ENCODE results near the gene ACOT7.
"Not testable (repeated sequence)": the region's sequence is repeated elsewhere in the genome, so short reads cannot be mapped to it uniquely, and the experiment has no call there.

The ACOT7 gene

DNA sequence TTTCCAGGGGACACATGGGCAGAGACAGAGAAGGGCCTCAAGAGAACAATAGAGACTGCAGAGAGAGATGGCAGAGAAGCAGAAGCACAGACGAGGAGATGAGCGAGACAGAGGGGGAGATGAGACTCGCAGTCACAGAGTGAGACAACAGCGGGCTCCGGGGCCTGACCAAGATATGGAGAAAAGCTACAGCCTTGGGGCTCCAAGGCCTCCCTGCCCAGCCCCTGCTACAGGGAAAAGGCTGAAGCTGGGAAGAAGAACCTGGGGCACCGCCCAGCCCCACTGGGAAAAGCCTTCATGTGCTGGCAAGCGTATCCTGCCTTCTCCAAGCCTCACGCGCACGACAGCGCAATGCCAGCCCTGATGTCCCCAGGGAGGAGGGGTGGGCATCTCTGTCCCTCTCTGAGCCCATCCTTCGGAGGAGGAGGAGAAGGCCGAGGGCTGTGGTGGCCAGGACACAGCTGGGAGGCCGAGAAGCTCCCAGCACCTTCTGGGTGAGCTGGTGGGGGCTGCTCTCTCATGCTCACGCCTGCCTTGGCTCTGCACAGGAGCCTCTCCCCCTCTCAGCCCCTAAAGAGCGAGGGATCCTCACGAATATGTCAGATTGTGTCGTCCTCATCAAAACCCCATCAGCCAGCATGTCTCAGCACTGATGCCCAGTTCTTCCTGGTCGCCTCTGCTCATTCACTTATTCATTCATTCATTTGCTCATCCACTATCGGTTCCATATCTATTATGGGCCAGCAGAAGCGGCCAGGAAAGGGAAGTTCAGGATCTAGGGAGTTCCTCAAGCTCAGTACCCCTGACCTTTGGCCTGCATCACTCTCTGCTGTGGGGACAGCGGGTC lies 56.6 kb downstream of the ACOT7 start:
- no peak for DNase-seq

GRCh38 chr1:6334261-6334993 lies 59.1 kb downstream of the ACOT7 start:
- DNase-seq, result no peak

DNA sequence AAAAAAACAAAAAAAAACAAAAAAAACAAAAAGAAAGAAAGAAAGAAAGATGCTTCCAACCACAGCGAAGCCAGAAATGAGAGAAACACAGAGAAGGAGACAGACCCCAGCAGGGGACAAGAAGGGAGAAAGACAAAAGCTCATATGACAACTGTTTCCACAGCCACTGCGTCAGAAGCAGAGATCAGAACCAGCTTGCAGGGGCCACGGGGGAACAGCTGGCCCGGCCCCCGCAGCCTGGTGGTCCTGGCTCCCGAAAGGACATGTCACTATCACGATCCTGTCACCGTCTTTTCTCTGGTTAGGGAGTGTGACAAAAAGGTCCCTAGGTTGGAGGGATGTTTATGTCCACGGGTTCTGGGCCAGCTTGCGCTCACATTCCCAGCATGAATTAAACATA lies 60.7 kb downstream of the ACOT7 start:
- no peak for DNase-seq

DNA sequence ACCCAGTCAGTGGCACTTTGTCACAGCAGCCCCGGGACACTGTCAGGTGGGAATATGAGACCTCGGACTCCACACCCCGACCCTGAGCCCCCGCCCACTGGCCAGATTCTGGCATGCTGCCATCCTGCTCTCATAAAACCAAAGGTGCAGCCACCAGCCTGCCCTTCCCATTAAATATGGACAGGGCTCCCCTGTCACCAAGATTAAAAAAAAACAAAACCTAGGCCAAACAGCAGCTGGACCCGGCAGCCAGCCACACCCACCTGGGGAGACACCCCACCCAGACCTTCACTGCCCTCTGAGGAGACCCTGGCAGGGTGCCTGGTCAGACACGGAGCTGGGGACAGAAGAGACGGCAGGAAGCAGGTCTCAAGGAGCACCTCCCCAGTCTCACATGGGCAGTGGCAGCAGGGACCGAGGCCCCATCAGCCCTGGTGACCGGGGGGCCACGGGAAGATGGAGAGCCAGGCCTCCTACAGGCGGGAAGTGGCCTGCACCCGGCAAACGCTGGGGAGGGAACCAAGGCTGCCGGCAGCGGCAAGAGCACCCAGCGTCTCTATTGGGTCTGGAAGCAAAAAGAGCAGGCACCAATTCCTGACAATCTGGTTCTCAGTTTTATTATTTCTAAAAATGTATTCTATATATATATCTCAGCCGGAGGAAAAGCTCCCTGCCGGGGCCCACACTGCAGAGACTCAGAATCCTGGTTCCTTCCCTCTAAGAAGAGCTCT lies 61.9 kb downstream of the ACOT7 start:
- DNase-seq, result no peak

DNA sequence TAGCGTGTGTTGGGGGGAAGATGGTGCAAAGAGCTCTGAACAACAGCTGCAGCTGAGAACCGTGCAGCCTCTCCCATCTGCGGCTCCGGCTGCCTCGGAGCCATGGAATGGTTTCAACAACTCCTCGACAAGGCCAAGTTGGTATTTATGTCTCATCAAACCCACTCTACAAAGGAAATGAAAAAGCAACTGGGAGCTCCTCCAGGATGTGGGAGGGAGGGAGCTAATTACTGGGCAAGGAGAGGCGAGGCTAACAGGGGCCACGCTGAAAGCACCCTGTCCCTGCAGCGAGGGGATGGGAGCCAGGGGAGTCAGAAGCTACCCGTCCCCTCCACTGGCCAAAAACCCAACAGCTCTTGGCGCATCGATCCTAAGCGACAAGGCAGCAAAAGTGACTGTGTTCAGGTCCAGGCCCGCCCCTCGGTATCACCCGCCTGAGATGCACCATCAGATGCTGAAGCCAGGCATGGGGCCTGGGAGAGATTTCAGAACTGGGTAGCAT lies 63.1 kb downstream of the ACOT7 start:
- no peak for DNase-seq

DNA sequence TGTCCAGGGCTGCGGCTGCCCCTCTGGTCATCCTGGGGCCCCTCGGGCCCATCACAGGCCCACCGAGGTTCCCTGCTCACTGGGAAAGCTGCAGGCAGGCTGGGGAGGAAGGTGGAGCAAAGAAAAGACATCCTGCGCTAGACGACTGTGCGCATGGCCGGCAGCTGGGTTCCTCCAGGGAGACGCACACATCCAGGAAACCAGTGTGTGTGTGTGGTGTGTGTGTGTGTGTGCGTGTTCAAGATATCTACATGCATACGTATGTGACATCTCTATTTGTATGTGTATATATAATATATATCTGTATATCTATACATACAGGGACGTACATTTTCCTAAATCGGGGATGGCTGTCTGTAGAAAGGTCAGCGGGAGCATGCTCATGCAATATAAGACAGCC lies 63.7 kb downstream of the ACOT7 start:
- DNase-seq, result no peak

DNA sequence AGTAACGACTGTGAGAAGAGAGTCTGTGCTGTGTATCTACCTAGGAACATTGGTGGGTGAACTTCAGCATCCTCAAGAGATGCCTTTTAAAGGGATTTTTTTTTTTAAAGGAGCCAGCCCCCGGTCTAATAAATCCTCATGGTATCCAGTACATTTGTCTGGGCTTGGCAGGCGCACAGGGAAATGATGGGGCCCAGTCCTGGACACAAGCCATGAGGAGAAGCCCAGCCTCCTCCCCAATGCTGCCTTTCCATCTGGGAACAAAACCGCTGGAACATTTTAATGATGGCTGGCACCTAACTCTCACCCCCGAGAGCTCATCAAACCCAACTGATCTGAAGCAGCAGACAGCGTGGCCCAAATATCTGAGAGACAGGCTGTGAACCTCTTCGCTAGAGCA lies 64.2 kb downstream of the ACOT7 start:
- DNase-seq, result no peak

GRCh38 chr1:6328696-6329095 lies 64.9 kb downstream of the ACOT7 start:
- no peak for DNase-seq

DNA sequence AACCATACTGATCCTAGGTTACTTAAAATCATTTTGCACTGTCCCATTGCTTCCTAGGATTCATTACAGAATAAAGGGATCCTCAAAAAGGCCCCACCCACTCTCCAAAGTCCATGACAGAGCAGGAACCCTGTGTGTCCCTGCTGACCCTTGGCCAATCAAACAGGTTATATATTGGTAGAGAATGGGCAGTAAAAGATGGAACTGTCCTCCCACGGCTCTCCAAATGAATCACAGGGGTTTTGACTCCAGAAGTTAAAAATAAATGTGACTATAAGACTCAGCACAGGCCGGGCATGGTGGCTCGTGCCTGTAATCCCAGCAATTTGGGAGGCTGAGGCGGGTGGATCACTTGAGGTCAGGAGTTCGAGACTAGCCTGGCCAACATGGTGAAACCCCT lies 65.5 kb downstream of the ACOT7 start:
- DNase-seq, result no peak

DNA sequence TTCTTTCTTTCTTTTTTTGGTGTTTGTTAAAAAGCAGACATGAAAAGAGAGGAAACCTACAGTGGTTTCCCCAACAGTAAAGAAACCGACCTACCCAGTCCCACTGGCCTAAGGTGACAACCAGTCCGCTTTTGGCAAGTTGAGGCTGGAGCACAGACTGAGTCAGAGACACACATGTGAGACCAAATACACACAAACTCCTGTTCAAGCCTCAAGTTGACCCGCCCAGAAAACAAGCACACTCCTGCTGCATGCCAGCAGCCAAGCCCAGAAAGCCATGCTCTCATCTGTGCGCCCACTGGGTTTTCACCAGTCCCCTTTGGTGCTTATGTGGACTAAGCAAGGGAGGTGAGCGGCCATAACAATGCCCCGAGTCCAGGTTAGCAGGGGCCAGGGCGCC lies 68.1 kb downstream of the ACOT7 start:
- no peak for DNase-seq

GRCh38 chr1:6322161-6322560 lies 71.4 kb downstream of the ACOT7 start:
- DNase-seq, result no peak

DNA sequence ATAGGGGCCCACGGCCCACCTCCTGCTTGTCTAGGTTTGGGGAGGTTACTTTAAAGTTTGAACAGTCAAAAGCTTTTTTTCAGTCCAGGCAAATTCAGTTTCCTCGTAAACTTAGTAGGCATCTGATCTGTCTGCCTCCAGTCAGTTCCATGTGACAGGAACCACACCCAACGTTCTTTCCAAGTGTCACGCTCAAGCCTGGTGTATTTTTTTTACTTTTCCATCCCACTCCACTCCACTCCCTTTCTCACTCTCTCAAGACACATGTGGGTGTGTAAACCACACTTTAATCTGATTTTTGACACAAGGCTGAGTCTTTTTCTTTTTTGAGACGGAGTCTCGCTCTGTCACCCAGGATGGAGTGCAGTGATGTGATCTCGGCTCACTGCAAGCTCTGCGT lies 72.4 kb downstream of the ACOT7 start:
- DNase-seq, result no peak

- no peak for DNase-seq
Measured at GRCh38 chr1:6317098-6317760, 76.3 kb downstream of the ACOT7 start.

DNA sequence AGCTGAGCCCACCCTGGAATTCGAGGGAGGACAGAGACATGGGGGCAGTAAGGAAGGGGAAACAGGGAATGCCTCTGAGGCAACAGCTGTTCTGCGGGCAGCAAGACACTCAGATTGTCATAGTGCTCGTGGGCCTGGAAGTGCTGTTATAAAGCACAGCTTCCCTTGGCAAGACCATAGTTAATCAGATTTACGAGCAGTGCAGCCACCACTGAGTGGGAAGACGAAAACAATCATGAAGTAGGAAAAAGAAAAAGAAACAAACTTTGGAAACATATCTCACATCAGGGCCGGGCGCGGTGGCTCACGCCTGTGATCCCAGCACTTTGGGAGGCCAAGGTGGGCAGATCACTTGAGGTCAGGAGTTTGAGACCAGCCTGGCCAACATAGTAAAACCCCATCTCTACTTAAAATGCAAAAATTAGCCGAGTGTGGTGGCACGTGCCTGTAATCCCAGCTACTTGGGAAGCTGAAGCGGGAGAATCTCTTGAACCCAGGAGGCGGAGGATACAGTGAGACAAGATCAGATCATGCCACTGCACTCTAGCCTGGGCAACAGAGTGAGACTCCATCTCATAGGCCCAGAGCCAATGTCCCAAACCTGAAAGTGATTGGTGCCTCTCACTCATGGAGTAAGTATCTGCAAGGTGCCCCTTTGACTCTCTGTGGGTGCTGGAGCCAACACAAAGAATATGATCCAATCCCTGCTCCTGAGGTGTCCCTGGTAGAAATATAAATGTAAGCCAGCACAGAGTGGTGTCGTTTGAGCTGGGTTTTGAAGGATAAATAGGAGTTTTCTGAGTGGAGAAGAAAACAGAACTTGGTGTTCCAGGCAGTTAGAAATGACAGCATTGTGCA lies 77.1 kb downstream of the ACOT7 start:
- DNase-seq, result no peak

DNA sequence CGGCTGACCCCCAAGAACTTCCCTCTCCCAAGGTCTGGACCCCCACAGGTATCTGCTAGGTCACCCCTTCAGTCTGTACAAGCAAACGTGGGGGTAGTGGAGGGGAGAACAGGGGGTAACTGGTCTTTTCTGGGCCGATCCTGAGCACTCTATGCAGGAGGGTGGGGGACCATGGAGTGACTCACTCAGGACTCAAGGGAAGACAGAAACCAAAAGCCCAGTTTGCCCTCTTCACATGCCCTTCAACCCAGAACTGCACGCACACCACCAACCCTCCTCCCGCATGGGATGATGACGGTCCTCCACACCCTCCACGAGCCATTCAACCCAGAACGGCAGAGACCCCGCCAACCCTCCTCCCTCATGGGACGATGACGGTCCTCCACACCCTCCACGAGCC lies 79.1 kb downstream of the ACOT7 start:
- no peak for DNase-seq

- DNase-seq, result no peak
Measured at GRCh38 chr1:6313393-6314200, 80.0 kb downstream of the ACOT7 start.

DNA sequence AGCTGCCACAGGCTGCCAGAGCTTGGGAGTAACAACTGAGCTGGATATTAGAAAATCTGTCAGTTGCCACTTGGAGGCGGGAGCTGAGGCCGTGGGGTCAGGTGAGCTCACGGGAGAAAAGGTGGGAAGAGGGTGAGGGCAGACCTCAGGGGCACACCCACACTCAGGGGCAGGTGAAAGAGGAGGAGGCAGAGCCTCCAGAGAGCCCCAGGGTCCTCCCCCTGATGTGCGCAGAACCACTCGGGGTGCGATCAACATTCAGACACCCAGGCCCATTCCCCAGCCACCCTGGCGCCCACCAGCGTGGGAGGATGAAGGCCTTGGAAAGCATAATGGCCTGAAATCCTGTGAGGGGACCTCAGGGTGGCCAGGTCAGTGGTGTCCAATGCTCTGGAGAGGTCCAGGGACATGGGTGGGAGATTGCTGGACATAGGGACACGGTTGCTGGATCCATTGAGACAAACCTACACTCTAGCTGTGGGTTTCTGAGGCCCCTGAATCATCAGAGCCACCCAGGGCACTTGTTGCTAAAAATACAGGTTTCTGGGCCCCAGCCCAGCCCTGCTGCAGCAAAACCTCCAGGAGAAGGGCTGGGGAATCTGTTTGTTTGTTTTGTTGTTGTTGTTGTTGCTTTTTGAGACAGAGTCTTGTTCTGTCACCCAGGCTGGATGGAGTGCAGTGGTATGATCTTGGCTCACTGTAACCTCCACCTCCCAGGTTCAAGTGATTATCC lies 83.3 kb downstream of the ACOT7 start:
- no peak for DNase-seq

DNA sequence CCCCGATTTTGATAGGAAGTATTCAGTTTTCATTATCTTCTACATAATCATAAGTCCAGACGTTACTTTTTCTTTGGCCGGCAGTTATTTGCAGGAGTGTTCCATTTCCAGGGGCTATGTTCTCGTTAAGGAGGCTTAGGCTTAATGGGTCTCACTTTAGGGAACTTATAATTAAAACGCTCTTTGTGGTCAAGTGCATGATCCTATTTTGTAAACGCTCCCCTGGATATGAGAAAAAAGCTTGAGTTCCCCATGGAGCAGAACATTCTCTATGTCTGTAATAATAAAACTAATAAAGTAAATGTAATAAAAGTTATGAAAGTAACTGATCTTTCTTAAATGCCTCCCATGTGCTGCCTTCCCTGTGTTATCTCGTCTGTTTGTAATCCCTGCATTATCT lies 84.0 kb downstream of the ACOT7 start:
- DNase-seq, result no peak

GRCh38 chr1:6308449-6308848 lies 85.1 kb downstream of the ACOT7 start:
- DNase-seq, result no peak

DNA sequence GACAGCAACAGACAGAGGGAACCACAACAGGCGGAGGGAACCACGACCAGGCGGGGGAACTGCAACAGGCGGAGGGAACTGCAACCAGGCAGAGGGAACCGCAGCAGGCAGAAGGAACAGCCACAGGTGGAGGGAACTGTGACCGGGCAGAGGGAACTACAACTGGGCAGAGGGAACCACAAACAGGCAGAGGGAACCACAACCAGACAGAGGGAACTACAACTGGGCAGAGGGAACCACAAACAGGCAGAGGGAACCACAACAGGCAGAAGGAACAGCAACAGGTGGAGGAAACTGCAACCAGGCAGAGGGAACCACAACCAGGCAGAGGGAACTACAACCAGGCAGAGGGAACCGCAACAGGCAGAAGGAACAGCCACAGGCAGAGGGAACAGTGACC lies 85.9 kb downstream of the ACOT7 start:
- DNase-seq, result not testable (repeated sequence)
